Stomach smooth muscle (tissue), 2 donors: Measurements from ENCODE around the gene PRDM15.

Source experiments
- H3K27ac ChIP-seq: one replicate; pipeline ENCODE4 v1.7.0; 2013; ENCODE audit warnings: mild to moderate bottlenecking, low read length, inconsistent platforms
- H3K27me3 ChIP-seq, 2 donors: one replicate each; pipeline ENCODE4 v1.7.0; 2013; ENCODE audit warnings: low read length in 2 of 2; ENCODE audit not compliant: insufficient read depth in 2 of 2, control insufficient read depth in 1 of 2
- H3K36me3 ChIP-seq, 2 donors: one replicate each; pipeline ENCODE4 v1.7.0; 2013; ENCODE audit warnings: low read length in 2 of 2; ENCODE audit not compliant: control insufficient read depth in 2 of 2, insufficient read depth in 2 of 2
- H3K4me1 ChIP-seq: one replicate; pipeline ENCODE4 v1.7.0; 2013; ENCODE audit warnings: low read length; ENCODE audit not compliant: control insufficient read depth, insufficient read depth
- H3K4me3 ChIP-seq, 2 donors: one replicate each; pipeline ENCODE4 v1.7.0; 2013; ENCODE audit warnings: low read length in 2 of 2
- H3K9ac ChIP-seq, 2 donors: one replicate each; pipeline ENCODE4 v1.7.0; 2013; ENCODE audit warnings: low read length in 2 of 2, mild to moderate bottlenecking in 1 of 2
- H3K9me3 ChIP-seq, 2 donors: one replicate each; pipeline ENCODE4 v1.7.0; 2013; ENCODE audit warnings: low read length in 2 of 2; ENCODE audit not compliant: control insufficient read depth in 2 of 2
- donor health status: healthy.
- donor health status: Pancreatic carcinoma.

PRDM15 gene

GRCh38 chr21:41839387-41840000 lies 39.6 kb downstream of the PRDM15 start:
- Histone ChIP-seq H3K4me3 (no peak overlapping the region), H3K9ac (no peak overlapping the region), H3K9me3 (peaks cover 0 to 2% of the 10 kb centered on the region in 2 donors), H3K27ac (no peak overlapping the region), H3K4me1 (no peaks in the 10 kb centered on the region), H3K27me3 (no peaks in the 10 kb centered on the region), H3K36me3 (peaks cover 16 to 17% of the 10 kb centered on the region in 2 donors)

- Histone ChIP-seq H3K27ac (no peak overlapping the region), H3K4me3 (no peak overlapping the region), H3K27me3 (no peaks in the 10 kb centered on the region), H3K36me3 (peaks cover 17 to 19% of the 10 kb centered on the region in 2 donors), H3K9ac (no peak overlapping the region), H3K4me1 (no peaks in the 10 kb centered on the region), H3K9me3 (peaks cover 0 to 2% of the 10 kb centered on the region in 2 donors)
These were observed 41.3 kb downstream of the PRDM15 start for GRCh38 chr21:41837756-41838297.

DNA sequence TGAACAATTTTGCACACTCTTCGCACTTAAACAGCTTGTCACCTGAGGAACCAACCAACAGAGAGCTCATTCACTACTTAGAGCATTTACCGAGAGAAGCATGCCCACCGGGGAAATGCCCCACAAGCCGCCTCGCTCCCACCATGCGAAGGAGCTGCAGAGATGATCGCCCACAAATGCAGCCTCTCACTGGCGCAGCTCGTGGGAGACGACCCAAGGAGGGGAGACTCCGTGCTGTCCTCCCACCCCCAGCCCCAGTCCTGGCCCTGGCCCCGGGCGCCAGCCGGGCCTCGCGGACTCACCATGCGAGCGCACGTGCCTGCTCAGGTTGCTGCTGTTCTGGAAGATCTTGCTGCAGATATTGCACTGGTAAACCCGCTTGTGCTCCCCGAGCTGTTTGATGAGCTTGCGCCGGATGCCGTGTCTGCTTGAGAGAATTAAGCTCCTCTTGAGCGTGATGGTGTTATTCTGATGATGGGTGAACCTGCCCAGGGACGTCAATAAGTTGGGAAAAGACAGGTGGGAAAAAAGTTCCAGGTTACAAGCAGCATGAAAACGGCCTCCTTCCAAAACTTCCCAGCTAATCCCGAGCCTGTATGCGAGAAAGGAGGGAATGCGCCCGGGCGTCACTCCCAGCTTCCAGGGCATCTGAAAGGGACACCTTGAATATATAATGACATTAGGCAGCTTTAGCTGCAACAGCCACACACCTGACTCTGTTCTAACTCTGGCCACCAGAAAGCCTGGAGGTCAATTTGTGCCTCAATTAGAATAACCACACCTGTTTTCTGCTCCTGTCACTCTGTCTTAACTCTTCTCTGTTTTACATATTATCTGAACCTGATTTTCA lies 42.8 kb downstream of the PRDM15 start:
- Histone ChIP-seq H3K4me3 (no peak overlapping the region), H3K36me3 (peaks cover 17 to 19% of the 10 kb centered on the region in 2 donors), H3K9me3 (peaks cover 0 to 2% of the 10 kb centered on the region in 2 donors)

GRCh38 chr21:41835711-41836154 lies 43.4 kb downstream of the PRDM15 start:
- no peak overlapping the region for H3K9ac ChIP-seq
- no peak overlapping the region for H3K4me3 ChIP-seq
- no peaks in the 10 kb centered on the region for H3K9me3 ChIP-seq
- peaks cover 17 to 19% of the 10 kb centered on the region in 2 donors for H3K36me3 ChIP-seq
- no peaks in the 10 kb centered on the region for H3K27me3 ChIP-seq
- no peak overlapping the region for H3K27ac ChIP-seq
- H3K4me1 ChIP-seq = no peaks in the 10 kb centered on the region

More for the DNA sequence above, 42.8 kb downstream of the PRDM15 start:
- H3K27ac ChIP-seq = no peak overlapping the region
- H3K27me3 ChIP-seq = no peaks in the 10 kb centered on the region
- H3K9ac ChIP-seq = no peak overlapping the region
- no peaks in the 10 kb centered on the region for H3K4me1 ChIP-seq

DNA sequence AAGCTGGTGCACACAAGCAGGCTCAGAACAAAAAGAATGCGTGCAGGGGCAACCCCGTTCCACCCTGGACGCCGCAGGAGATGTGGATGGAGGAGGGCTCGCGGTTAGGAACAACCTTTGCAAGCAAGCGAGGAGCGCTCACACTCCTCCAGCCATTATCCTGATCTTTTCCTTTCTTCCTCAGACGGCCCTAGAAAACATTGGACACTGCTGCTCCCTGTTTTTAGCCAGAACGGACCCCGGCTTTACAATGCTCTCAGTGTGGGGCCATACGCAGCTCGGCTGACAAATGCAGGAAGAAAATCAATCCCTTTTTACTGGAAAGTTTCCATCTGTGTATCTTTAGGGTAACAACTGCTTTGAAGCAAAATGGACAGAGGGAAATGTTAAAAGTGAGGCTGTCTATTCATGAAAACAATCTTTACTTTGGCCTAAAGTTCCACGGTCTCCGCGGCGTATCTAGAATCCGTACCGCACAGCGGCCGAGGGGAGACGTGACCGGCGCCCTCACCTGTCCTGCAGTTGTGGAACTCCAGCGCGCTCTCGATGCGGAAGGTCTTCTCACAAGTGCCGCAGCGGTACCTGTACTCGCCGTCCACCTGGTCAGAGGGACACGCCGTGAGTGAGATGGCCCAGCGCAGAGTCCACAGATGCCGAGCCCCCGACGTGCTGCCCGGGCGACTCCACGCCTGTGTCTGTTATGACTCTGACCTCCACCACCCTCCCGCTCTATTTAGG lies 44.0 kb downstream of the PRDM15 start:
- Histone ChIP-seq H3K4me1 (no peaks in the 10 kb centered on the region), H3K4me3 (no peak overlapping the region), H3K27ac (no peak overlapping the region), H3K9me3 (no peaks in the 10 kb centered on the region), H3K27me3 (no peaks in the 10 kb centered on the region), H3K36me3 (peaks cover 17 to 19% of the 10 kb centered on the region in 2 donors), H3K9ac (no peak overlapping the region)

DNA sequence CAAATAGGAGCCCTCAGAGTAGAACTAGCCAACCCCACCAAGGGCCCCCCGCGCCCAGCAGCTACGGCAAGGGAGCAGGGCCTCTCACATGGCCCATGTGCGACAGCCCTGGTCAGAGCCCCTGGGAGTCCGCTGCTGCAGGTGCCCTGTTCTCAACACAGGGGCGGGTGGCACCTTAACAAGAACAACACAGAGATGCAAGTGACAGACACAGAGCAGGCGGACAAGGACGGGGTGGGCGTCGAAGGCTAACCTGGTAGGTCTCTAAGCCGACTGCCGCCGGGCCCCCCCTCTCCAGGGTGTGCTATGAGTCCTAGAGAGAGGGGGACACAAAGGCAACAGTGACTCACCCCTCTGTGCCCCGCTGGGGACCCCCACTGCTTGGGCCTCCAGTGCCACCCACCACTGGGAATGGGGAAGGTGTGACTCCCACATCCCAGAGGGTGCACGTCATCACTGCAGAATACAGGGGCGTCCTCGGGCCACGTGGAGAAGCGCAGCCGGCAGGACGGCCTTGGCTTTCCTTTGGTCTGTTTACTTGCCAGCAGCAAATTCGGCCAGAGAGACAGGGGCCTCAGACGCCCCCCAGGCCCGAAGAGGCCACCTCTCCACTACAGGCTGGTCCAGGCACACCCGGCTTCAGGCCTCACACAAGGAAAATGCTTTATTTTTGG lies 44.8 kb downstream of the PRDM15 start:
- no peak overlapping the region for H3K27ac ChIP-seq

DNA sequence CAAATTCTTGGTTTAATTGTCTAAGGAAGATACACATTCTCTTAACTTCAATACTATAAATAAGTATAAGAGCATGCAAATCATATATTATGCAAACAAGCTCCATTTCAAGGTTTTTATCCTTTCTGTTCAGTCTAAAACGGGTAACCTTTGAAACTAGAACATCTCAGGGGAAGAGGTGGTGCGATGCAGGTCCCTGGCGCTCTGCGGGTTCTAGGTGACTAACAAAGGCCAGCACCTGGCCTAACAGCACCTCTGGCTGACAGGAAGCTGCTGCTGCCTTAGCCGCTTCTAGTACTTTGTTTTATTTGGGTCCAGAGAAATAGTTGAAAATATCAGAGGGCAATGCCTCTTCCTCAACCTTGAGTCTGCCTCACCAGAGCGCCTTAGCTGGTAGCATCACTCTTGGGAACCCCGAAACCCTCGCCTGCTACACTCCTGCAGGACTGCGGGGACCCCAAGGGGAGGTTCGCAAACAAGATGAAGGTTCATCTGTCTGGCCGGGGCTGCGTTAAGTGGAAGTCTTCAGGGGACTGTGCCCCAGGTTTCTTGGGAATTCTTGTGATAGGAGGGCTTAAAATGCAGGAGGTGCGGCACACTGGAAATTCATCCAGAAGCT lies 45.5 kb downstream of the PRDM15 start:
- no peak overlapping the region for H3K4me3 ChIP-seq
- H3K36me3 ChIP-seq = peaks cover 12 to 19% of the 10 kb centered on the region in 2 donors
- H3K9me3 ChIP-seq = no peaks in the 10 kb centered on the region
- H3K9ac ChIP-seq = no peak overlapping the region
- H3K4me1 ChIP-seq = no peaks in the 10 kb centered on the region
- no peaks in the 10 kb centered on the region for H3K27me3 ChIP-seq
- H3K27ac ChIP-seq = no peak overlapping the region

More for the DNA sequence above, 44.8 kb downstream of the PRDM15 start:
- Histone ChIP-seq H3K4me3 (no peak overlapping the region), H3K9me3 (no peaks in the 10 kb centered on the region), H3K27me3 (no peaks in the 10 kb centered on the region), H3K36me3 (peaks cover 17 to 19% of the 10 kb centered on the region in 2 donors), H3K4me1 (no peaks in the 10 kb centered on the region), H3K9ac (no peak overlapping the region)

- no peaks in the 10 kb centered on the region for H3K4me1 ChIP-seq
- H3K27me3 ChIP-seq = no peaks in the 10 kb centered on the region
- H3K27ac ChIP-seq = no peak overlapping the region
- no peaks in the 10 kb centered on the region for H3K9me3 ChIP-seq
- H3K36me3 ChIP-seq = peaks cover 15 to 19% of the 10 kb centered on the region in 2 donors
- no peak overlapping the region for H3K9ac ChIP-seq
- no peak overlapping the region for H3K4me3 ChIP-seq
These were observed 46.3 kb downstream of the PRDM15 start for GRCh38 chr21:41832596-41833496.

GRCh38 chr21:41831866-41832595 lies 47.1 kb downstream of the PRDM15 start:
- peaks cover 12 to 15% of the 10 kb centered on the region in 2 donors for H3K36me3 ChIP-seq
- no peaks in the 10 kb centered on the region for H3K9me3 ChIP-seq
- H3K4me3 ChIP-seq = no peak overlapping the region
- no peaks in the 10 kb centered on the region for H3K4me1 ChIP-seq
- H3K27ac ChIP-seq = no peak overlapping the region
- no peak overlapping the region for H3K9ac ChIP-seq
- H3K27me3 ChIP-seq = no peaks in the 10 kb centered on the region
